CD4-positive, alpha-beta T cell treated with Interleukin-17A for 1 hour (primary cell): Measurements from ENCODE around the gene NR5A2.

Source experiments
- DNase-seq: peaks from one replicate; pipeline ENCODE4 v3.0.0-alpha.2; 2020

Gene NR5A2

GRCh38 chr1:200036619-200037270, 9.2 kb downstream of the NR5A2 start:
- DNase-seq: no peak

GRCh38 chr1:200037501-200037900, 10.0 kb downstream of the NR5A2 start:
- DNase-seq: no peak

- no peak for DNase-seq
These were observed 10.4 kb downstream of the NR5A2 start for GRCh38 chr1:200037904-200038303.

GRCh38 chr1:200038325-200038980, 10.9 kb downstream of the NR5A2 start:
- no peak for DNase-seq

- no peak for DNase-seq
These were observed 11.7 kb downstream of the NR5A2 start for GRCh38 chr1:200038981-200039848.

GRCh38 chr1:200039849-200040474, 12.5 kb downstream of the NR5A2 start:
- DNase-seq: no peak

- no peak for DNase-seq
These were observed 13.1 kb downstream of the NR5A2 start for GRCh38 chr1:200040481-200041138.

GRCh38 chr1:200041337-200042118, 14.0 kb downstream of the NR5A2 start:
- DNase-seq: no peak

- DNase-seq: no peak
These were observed 14.6 kb downstream of the NR5A2 start for GRCh38 chr1:200042119-200042551.

GRCh38 chr1:200042552-200043335, 15.2 kb downstream of the NR5A2 start:
- DNase-seq: no peak

- no peak for DNase-seq
These were observed 15.8 kb downstream of the NR5A2 start for GRCh38 chr1:200043336-200043668.

- no peak for DNase-seq
These were observed 18.6 kb downstream of the NR5A2 start for GRCh38 chr1:200046115-200046514.

GRCh38 chr1:200048244-200048643, 20.7 kb downstream of the NR5A2 start:
- DNase-seq: no peak

- no peak for DNase-seq
These were observed 22.3 kb downstream of the NR5A2 start for GRCh38 chr1:200049810-200050209.

- no peak for DNase-seq
These were observed 24.1 kb downstream of the NR5A2 start for GRCh38 chr1:200051620-200052019.

GRCh38 chr1:200053091-200053490, 25.6 kb downstream of the NR5A2 start:
- DNase-seq: no peak

- no peak for DNase-seq
These were observed 26.1 kb downstream of the NR5A2 start for GRCh38 chr1:200053646-200054045.

- no peak for DNase-seq
These were observed 30.8 kb downstream of the NR5A2 start for GRCh38 chr1:200058341-200058740.

- no peak for DNase-seq
These were observed 34.6 kb downstream of the NR5A2 start for GRCh38 chr1:200062143-200062542.

- no peak for DNase-seq
These were observed 45.3 kb downstream of the NR5A2 start for GRCh38 chr1:200072636-200073285.

- DNase-seq: no peak
These were observed 45.8 kb downstream of the NR5A2 start for GRCh38 chr1:200073286-200073637.
